Measurements from ENCODE around the gene DDC. TPM values are rescaled to one million over a fixed set of nuclear protein-coding genes. Genes with fewer than 3 reads are reported as not detected.
"Not testable (repeated sequence)": the region's sequence is repeated elsewhere in the genome, so short reads cannot be mapped to it uniquely, and the experiment has no call there.

The DDC gene
- polyA plus RNA-seq, 1 experiment = not detected

- CTCF ChIA-PET = no interaction called here
- Histone ChIP-seq H3K9me3 (ENCODE audit: control insufficient read depth, insufficient read depth, low read length) (no peaks in the 10 kb centered on the region), H3K27me3 (ENCODE audit: control insufficient read depth, insufficient read depth, low read length) (no peaks in the 10 kb centered on the region), H3K4me3 (ENCODE audit: low read depth, low read length) (no peak overlapping the region), H3K27ac (ENCODE audit: low read depth, low read length) (no peak overlapping the region)
- no peak for DNase-seq (ENCODE audit: low read depth, low spot score)
- POLR2A ChIA-PET = no interaction called here
- TF ChIP-seq CTCF (IDR thresholded peaks at IDR 0.05; ENCODE audit: low read depth, low read length) = no peak
Observed at GRCh38 chr7:50531928-50532327, 33.3 kb downstream of the DDC start.

GRCh38 chr7:50531401-50531911, 33.7 kb downstream of the DDC start:
- no peak overlapping the region for H3K4me3 ChIP-seq (ENCODE audit: low read depth, low read length)
- H3K27me3 ChIP-seq (ENCODE audit: control insufficient read depth, insufficient read depth, low read length) = no peaks in the 10 kb centered on the region
- no peak overlapping the region for H3K27ac ChIP-seq (ENCODE audit: low read depth, low read length)
- POLR2A ChIA-PET = no interaction called here
- H3K9me3 ChIP-seq (ENCODE audit: control insufficient read depth, insufficient read depth, low read length) = no peaks in the 10 kb centered on the region
- no peak for DNase-seq (ENCODE audit: low read depth, low spot score)
- CTCF ChIA-PET = interaction anchor here (0.6 kb wide), 1 partner anchor 342 kb away, joined by 3 read pairs; no protein-coding TSS in a partner anchor
- TF ChIP-seq CTCF (IDR thresholded peaks at IDR 0.05; ENCODE audit: low read depth, low read length) = no peak

GRCh38 chr7:50530766-50531165, 34.4 kb downstream of the DDC start:
- POLR2A ChIA-PET = no interaction called here
- no peaks in the 10 kb centered on the region for H3K9me3 ChIP-seq (ENCODE audit: control insufficient read depth, insufficient read depth, low read length)
- no peak for TF ChIP-seq CTCF (IDR thresholded peaks at IDR 0.05; ENCODE audit: low read depth, low read length)
- no peak overlapping the region for H3K27ac ChIP-seq (ENCODE audit: low read depth, low read length)
- H3K4me3 ChIP-seq (ENCODE audit: low read depth, low read length) = no peak overlapping the region
- CTCF ChIA-PET = interaction anchor here (0.6 kb wide), 1 partner anchor 343 kb away, joined by 3 read pairs; no protein-coding TSS in a partner anchor
- no peaks in the 10 kb centered on the region for H3K27me3 ChIP-seq (ENCODE audit: control insufficient read depth, insufficient read depth, low read length)
- DNase-seq (ENCODE audit: low read depth, low spot score) = no peak

GRCh38 chr7:50529093-50529862, 35.9 kb downstream of the DDC start:
- CTCF ChIA-PET = no interaction called here
- Histone ChIP-seq H3K9me3 (ENCODE audit: control insufficient read depth, insufficient read depth, low read length) (no peaks in the 10 kb centered on the region), H3K4me3 (ENCODE audit: low read depth, low read length) (no peak overlapping the region), H3K27me3 (ENCODE audit: control insufficient read depth, insufficient read depth, low read length) (no peaks in the 10 kb centered on the region), H3K27ac (ENCODE audit: low read depth, low read length) (no peak overlapping the region)
- DNase-seq (ENCODE audit: low read depth, low spot score) = no peak
- no peak for TF ChIP-seq CTCF (IDR thresholded peaks at IDR 0.05; ENCODE audit: low read depth, low read length)
- POLR2A ChIA-PET = no interaction called here

GRCh38 chr7:50528266-50529092, 36.7 kb downstream of the DDC start:
- ChIA-PET POLR2A (no interaction called here), CTCF (no interaction called here)
- H3K4me3 ChIP-seq (ENCODE audit: low read depth, low read length) = no peak overlapping the region
- no peak for DNase-seq (ENCODE audit: low read depth, low spot score)
- no peak overlapping the region for H3K27ac ChIP-seq (ENCODE audit: low read depth, low read length)
- no peak for TF ChIP-seq CTCF (IDR thresholded peaks at IDR 0.05; ENCODE audit: low read depth, low read length)
- peaks cover 3% of the 10 kb centered on the region for H3K27me3 ChIP-seq (ENCODE audit: control insufficient read depth, insufficient read depth, low read length)
- H3K9me3 ChIP-seq (ENCODE audit: control insufficient read depth, insufficient read depth, low read length) = no peaks in the 10 kb centered on the region

GRCh38 chr7:50519350-50519749, 45.9 kb downstream of the DDC start:
- CTCF ChIA-PET; H3K27ac ChIP-seq (ENCODE audit: low read depth, low read length); H3K27me3 ChIP-seq (ENCODE audit: control insufficient read depth, insufficient read depth, low read length); H3K9me3 ChIP-seq (ENCODE audit: control insufficient read depth, insufficient read depth, low read length); DNase-seq (ENCODE audit: low read depth, low spot score); POLR2A ChIA-PET; H3K4me3 ChIP-seq (ENCODE audit: low read depth, low read length): not testable (repeated sequence)

All from AG04450 (cell line).